Stomach (tissue), 4 donors: ENCODE results near the gene OR52N5.

ENCODE experiments used
- CTCF ChIP-seq, 7 experiments: fragments of 450-650 bp in 4 of 7; fragments of 200-600 bp in 3 of 7; sonication (generic) in 3 of 7; IDR thresholded peaks; one replicate each; pipeline ENCODE4 v1.5.1; 2016 to 2019; ENCODE audit warnings: antibody characterized with exemption in 7 of 7, control low read depth in 2 of 7, mild to moderate bottlenecking in 1 of 7
- EP300 ChIP-seq: sonication (generic); formaldehyde crosslinking; IDR thresholded peaks from one replicate; pipeline ENCODE4 v1.6.1; 2017; ENCODE audit warnings: antibody characterized with exemption
- POLR2AphosphoS5 ChIP-seq, 3 donors: sonication (generic); formaldehyde crosslinking; IDR thresholded peaks; one replicate each; pipeline ENCODE4 v1.6.1; 2016; ENCODE audit warnings: antibody characterized with exemption in 3 of 3

GRCh38 chr11:5783255-5783654 lies at the start of gene OR52N5:
- no peak for TF ChIP-seq CTCF (IDR thresholded peaks at IDR 0.05)
- TF ChIP-seq EP300, result no peak
- TF ChIP-seq POLR2AphosphoS5 (IDR thresholded peaks at IDR 0.05), result no peak
